Fibroblast of the aortic adventitia (primary cell): ENCODE data around the gene NHSL2. TPM values are rescaled to one million over a fixed set of nuclear protein-coding genes. Genes with fewer than 3 reads are reported as not detected.

Experiments
- DNase-seq: peaks from one replicate; pipeline ENCODE4 v3.0.0-alpha.2; 2010; ENCODE audit warnings: low read depth
- H3K4me3 ChIP-seq: 2 replicates; pipeline ENCODE4 v1.5.1; 2011; ENCODE audit warnings: low read depth, mild to moderate bottlenecking, control low read depth, low read length, moderate library complexity
- total RNA-seq: library from RNA; depleted of rRNA; stranded (reverse); fragments of >200 nt; gene quantifications from 2 replicates; pipeline ENCODE4 v1.2.3, GENCODE V29; 2012; ENCODE audit warnings: low replicate concordance
- TF ChIP-seq, protein P1 (sequence below): IDR thresholded peaks from 2 replicates; pipeline ENCODE4 v1.5.1; 2011; ENCODE audit warnings: mild to moderate bottlenecking, low read length, control low read depth, inconsistent platforms; ENCODE audit not compliant: insufficient read depth

Gene NHSL2
- total RNA-seq, 1 donor = 6.8 TPM

DNA sequence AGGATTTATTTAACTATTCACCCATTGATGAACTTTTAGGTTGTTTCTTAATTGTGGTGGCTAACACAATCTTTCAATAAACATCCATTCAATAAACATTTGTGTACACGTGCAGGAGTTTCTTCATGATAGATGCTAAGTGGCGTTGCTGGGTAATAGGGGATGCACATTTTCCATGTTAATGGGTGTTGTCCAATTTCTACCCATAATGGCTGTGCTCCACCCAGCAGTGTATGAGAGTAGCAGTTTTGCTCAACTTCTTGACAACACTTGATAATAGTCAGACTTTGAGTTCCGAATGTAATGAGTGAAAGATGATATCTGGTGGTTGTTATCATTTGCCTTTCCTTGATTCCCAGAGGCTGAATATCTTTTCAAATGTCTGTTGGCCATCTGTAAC lies 104.7 kb downstream of the NHSL2 start:
- TF ChIP-seq, protein P1, sequence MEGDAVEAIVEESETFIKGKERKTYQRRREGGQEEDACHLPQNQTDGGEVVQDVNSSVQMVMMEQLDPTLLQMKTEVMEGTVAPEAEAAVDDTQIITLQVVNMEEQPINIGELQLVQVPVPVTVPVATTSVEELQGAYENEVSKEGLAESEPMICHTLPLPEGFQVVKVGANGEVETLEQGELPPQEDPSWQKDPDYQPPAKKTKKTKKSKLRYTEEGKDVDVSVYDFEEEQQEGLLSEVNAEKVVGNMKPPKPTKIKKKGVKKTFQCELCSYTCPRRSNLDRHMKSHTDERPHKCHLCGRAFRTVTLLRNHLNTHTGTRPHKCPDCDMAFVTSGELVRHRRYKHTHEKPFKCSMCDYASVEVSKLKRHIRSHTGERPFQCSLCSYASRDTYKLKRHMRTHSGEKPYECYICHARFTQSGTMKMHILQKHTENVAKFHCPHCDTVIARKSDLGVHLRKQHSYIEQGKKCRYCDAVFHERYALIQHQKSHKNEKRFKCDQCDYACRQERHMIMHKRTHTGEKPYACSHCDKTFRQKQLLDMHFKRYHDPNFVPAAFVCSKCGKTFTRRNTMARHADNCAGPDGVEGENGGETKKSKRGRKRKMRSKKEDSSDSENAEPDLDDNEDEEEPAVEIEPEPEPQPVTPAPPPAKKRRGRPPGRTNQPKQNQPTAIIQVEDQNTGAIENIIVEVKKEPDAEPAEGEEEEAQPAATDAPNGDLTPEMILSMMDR = no peak
- DNase-seq = no peak
- H3K4me3 ChIP-seq = no peak overlapping the region

DNA sequence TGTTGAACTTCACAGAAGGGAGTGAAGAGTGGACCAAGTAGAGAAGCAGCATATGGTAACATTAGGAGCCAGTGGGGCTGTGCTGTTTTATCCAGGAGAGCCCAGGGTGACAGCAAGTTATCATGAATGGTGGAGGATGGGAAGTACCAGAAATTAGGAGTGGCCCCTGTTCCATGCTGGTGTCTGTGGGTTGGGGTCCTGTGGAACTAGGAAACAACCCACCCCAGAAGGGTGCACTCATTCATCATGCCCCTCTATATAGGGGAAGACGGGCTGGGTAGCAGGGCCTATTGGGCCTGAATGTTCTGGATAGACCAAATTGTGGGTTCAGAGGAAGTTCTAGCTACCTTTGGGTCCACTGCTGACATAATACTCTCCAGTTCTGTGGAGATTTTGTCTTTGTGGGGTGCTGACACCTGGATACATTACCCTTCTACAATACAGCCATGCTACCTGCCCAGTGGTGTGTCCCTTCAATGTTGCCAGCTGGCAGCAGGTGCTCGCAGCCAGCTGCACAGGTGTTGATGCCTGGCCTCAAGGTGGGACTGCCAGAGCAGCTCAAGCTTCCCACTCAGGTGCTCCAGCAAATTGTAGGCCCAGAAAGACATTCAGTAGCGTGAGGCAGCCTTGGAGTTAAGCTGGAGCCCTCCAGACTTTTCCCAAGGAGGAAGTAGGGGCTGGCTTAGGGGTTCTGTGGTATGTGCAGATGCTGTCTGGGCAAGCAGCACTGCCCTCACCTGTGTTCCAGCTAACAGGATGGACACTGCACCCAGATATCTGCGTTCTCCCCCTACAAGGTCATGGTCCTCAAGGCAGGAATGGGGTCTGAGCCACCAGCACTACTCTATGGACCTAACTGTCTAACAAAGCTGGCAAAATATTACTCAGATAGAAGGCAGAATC lies 106.5 kb downstream of the NHSL2 start:
- no peak for DNase-seq
- TF ChIP-seq, protein P1 = no peak
- H3K4me3 ChIP-seq = no peak overlapping the region

DNA sequence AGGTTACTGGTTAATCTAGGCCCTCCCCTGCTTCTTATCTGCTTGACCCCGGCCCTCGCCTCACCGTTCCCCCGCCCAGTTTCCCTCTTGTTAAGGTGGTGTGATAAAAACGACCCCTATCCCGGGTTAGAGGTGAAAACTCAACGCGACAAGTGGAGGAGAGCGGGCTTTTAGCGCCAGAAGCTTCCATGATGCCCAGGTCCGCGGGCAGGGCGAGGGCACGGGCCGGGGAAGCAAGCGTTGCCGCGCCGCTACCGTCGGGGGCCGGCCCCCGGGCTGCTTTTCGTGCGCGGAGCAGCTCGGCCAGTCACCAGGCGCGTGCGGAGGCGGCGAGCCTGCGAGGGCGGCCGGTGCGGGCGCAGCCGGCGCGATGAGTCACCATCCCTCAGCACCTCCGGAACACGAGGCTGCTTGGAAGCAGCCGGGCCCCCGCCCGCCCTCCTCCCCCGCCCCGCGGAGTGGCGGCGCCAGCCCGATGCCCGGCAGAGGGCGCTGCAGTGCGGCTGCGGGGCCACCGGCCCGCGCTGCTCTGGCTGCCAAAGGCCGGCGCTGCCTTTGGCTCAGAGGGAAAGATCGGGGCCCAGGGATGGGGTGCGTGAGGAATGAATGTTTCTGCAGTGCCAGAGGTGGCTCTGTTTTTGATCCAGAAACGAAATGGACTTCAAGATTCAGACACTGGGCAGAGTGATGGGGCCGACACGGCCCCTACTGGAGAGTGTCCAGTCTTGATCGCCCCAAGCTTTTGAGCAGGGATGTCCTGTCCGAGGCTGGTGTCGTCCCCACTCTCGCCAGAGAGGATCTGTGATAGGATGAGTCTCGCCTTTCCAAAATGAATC lies 107.8 kb downstream of the NHSL2 start:
- TF ChIP-seq, protein P1 = peak; percentile 37
- H3K4me3 ChIP-seq = peak overlapping the region; percentile 19
- peak; percentile 87 for DNase-seq

DNA sequence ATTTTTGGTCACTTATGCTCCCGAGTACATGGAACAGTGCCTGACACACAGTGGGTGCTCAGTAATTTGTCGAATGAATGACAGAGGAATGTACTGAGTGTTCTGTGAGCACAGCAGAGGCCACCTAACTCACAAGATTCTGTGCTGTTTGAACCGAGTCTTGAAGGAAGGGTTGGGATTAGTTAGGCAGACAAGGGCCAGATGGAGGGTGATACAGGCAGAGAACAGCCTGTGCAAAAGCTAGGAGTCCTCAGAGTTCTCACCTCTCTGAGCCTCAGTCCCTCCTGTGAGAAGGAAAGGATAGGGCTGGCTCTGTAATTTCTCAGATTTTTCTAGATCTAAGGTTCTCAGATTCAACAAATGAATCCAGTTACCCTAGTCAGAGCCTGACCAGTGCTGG lies 108.8 kb downstream of the NHSL2 start:
- TF ChIP-seq, protein P1 = no peak
- no peak overlapping the region for H3K4me3 ChIP-seq

DNA sequence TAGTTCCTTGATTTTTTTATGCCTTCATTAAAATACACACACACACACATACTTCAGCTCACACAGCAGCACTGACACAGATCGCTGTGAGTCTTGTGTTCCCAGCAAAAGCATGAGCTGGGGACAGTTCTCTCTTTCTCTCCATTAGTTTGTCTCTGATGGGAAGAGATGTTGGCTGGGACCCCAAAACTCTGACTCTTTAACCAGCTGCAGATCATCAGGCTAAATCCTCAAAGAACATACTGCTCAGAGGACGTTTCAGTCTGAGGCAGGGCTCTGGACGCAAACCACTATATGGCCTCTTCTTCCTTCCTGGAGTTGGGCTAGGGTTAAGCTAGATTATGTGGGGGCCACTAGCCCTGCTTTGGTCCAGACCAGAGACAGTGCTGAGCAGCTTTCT lies 109.6 kb downstream of the NHSL2 start:
- H3K4me3 ChIP-seq = no peak overlapping the region
- no peak for DNase-seq
- TF ChIP-seq, protein P1 = no peak

More for the DNA sequence above, 108.8 kb downstream of the NHSL2 start:
- no peak for DNase-seq

DNA sequence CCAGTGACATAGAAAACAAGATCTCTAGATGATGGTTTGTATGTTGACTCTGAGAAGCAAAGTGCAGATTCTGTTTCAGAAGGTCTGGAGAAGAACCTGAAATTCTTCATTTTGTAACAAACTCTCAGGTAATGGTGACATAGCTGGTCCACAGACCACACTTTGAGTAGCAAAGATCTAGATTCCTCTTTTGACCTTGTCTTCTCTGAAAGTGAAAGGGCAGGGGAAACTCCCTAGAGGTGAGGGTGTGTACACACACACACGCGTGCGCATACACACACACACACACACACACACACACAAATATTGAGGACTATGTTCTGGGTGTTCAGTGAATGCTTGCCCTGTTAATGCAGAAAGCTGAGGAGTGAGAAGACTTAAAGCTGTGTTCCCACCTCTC lies 110.1 kb downstream of the NHSL2 start:
- H3K4me3 ChIP-seq = no peak overlapping the region
- DNase-seq = no peak
- TF ChIP-seq, protein P1 = no peak
